Lower lobe of right lung (tissue), 2 donors: ENCODE data around the gene DPY19L3. TPM values are rescaled to one million over a fixed set of nuclear protein-coding genes. Genes with fewer than 3 reads are reported as not detected.
"Not testable (repeated sequence)": the region's sequence is repeated elsewhere in the genome, so short reads cannot be mapped to it uniquely, and the experiment has no call there.

Experiments
- ATAC-seq, 2 donors: fragments of 200-7000 bp; cut with Tn5 transposase; one replicate each; pipeline ENCODE4 v1.9.1; 2020 to 2022; ENCODE audit warnings: mild to moderate bottlenecking in 2 of 2, moderate library complexity in 2 of 2
- DNase-seq: peaks from one replicate; pipeline ENCODE4 v3.0.0-alpha.2; 2020
- H3K27ac ChIP-seq: fragments of 200-600 bp; one replicate; pipeline ENCODE4 v1.8.0; 2022
- H3K27me3 ChIP-seq: fragments of 200-600 bp; one replicate; pipeline ENCODE4 v1.8.0; 2022; ENCODE audit warnings: low read depth
- H3K36me3 ChIP-seq: fragments of 200-600 bp; one replicate; pipeline ENCODE4 v1.8.0; 2022; ENCODE audit warnings: mild to moderate bottlenecking
- H3K4me1 ChIP-seq: fragments of 200-600 bp; one replicate; pipeline ENCODE4 v1.8.0; 2022
- H3K4me3 ChIP-seq: fragments of 200-600 bp; one replicate; pipeline ENCODE4 v1.8.0; 2022; ENCODE audit warnings: mild to moderate bottlenecking
- H3K9me3 ChIP-seq: fragments of 200-600 bp; one replicate; pipeline ENCODE4 v1.8.0; 2022
- intact Hi-C: fragments of 100-400 bp; cut with DNase I; formaldehyde crosslinking; loops from one replicate; pipeline ENCODE4 v1.11.0; 2022
- total RNA-seq: library from RNA; stranded (reverse); fragmentation: NEBNext Ultra II Directional; extraction: Animal tissue kit (Norgen Biotek cat#: 25700); gene quantifications from one replicate; pipeline ENCODE4 v1.2.1, GENCODE V29; 2021
- TF ChIP-seq, protein P1 (sequence below): fragments of 200-600 bp; IDR thresholded peaks from one replicate; pipeline ENCODE4 v1.8.0; 2022; ENCODE audit warnings: antibody characterized with exemption, mild to moderate bottlenecking
- donor health status: DM: no; HTN: yes; CAD: no; lungs with severe emphysema.

The DPY19L3 gene
- total RNA-seq, 1 donor from 2014 or later = 24.9 TPM

DNA sequence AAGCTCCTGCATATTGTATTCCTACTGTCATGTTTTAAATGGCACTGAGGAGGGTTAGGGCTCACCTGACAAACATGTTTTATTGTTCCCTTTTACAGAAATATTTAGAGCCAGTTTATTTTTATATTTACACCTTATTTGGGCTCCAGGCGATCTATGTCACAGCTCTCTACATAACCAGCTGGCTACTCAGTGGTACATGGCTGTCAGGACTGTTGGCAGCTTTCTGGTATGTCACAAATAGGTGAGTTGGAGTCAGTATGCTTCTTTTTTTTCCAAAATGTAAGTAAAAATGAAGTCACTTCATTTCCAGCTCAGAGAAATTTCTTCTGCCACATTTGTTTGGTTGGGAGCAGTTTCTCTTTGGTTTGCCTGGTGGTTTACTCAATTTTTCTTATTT lies 31.5 kb downstream of the DPY19L3 start:
- Histone ChIP-seq H3K27ac (no peak overlapping the region), H3K9me3 (no peaks in the 10 kb centered on the region), H3K4me1 (no peaks in the 10 kb centered on the region), H3K27me3 (no peaks in the 10 kb centered on the region), H3K4me3 (no peak overlapping the region), H3K36me3 (peaks cover 34% of the 10 kb centered on the region)
- no peak for DNase-seq
- TF ChIP-seq, protein P1, sequence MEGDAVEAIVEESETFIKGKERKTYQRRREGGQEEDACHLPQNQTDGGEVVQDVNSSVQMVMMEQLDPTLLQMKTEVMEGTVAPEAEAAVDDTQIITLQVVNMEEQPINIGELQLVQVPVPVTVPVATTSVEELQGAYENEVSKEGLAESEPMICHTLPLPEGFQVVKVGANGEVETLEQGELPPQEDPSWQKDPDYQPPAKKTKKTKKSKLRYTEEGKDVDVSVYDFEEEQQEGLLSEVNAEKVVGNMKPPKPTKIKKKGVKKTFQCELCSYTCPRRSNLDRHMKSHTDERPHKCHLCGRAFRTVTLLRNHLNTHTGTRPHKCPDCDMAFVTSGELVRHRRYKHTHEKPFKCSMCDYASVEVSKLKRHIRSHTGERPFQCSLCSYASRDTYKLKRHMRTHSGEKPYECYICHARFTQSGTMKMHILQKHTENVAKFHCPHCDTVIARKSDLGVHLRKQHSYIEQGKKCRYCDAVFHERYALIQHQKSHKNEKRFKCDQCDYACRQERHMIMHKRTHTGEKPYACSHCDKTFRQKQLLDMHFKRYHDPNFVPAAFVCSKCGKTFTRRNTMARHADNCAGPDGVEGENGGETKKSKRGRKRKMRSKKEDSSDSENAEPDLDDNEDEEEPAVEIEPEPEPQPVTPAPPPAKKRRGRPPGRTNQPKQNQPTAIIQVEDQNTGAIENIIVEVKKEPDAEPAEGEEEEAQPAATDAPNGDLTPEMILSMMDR = no peak
- intact Hi-C loops = no loop called here
- ATAC-seq = no peak

GRCh38 chr19:32438751-32439150 lies 33.2 kb downstream of the DPY19L3 start:
- Histone ChIP-seq H3K27me3 (no peaks in the 10 kb centered on the region), H3K9me3 (no peaks in the 10 kb centered on the region), H3K4me1 (no peaks in the 10 kb centered on the region), H3K27ac (no peak overlapping the region), H3K36me3 (peaks cover 39% of the 10 kb centered on the region), H3K4me3 (no peak overlapping the region)
- TF ChIP-seq, protein P1 = no peak
- intact Hi-C loops = no loop called here
- ATAC-seq (no peak), DNase-seq (no peak)

- H3K36me3 ChIP-seq = peaks cover 27% of the 10 kb centered on the region
- no peak for ATAC-seq
- H3K27ac ChIP-seq = no peak overlapping the region
- no peaks in the 10 kb centered on the region for H3K4me1 ChIP-seq
- DNase-seq = no peak
- intact Hi-C loops = no loop called here
- no peak overlapping the region for H3K4me3 ChIP-seq
- H3K9me3 ChIP-seq = no peaks in the 10 kb centered on the region
- H3K27me3 ChIP-seq = no peaks in the 10 kb centered on the region
- TF ChIP-seq, protein P1 = no peak
Observed at GRCh38 chr19:32442650-32443049, 37.1 kb downstream of the DPY19L3 start.

GRCh38 chr19:32447534-32447933 lies 42.0 kb downstream of the DPY19L3 start:
- intact Hi-C loops, H3K4me3 ChIP-seq, H3K9me3 ChIP-seq, H3K4me1 ChIP-seq, H3K27me3 ChIP-seq, H3K36me3 ChIP-seq, H3K27ac ChIP-seq, DNase-seq, ATAC-seq: not testable (repeated sequence)

GRCh38 chr19:32448026-32448425 lies 42.5 kb downstream of the DPY19L3 start:
- ATAC-seq = no peak
- DNase-seq = no peak
- Histone ChIP-seq H3K9me3 (no peaks in the 10 kb centered on the region), H3K27me3 (no peaks in the 10 kb centered on the region), H3K36me3 (no peaks in the 10 kb centered on the region), H3K4me1 (no peaks in the 10 kb centered on the region), H3K27ac (no peak overlapping the region), H3K4me3 (no peak overlapping the region)
- intact Hi-C loops = no loop called here
- TF ChIP-seq, protein P1 = no peak

GRCh38 chr19:32450217-32450616 lies 44.6 kb downstream of the DPY19L3 start:
- Histone ChIP-seq H3K27me3 (no peaks in the 10 kb centered on the region), H3K4me3 (no peak overlapping the region), H3K9me3 (no peaks in the 10 kb centered on the region), H3K27ac (no peak overlapping the region), H3K4me1 (no peaks in the 10 kb centered on the region), H3K36me3 (peaks cover 4% of the 10 kb centered on the region)
- intact Hi-C loops = no loop called here
- TF ChIP-seq, protein P1 = no peak
- ATAC-seq (no peak), DNase-seq (no peak)
